Left forelimb (tissue), 1 donor: ENCODE data around the gene LCA5L.
"Not testable (repeated sequence)": the region's sequence is repeated elsewhere in the genome, so short reads cannot be mapped to it uniquely, and the experiment has no call there.

ENCODE experiments used
- DNase-seq: peaks from one replicate; pipeline ENCODE4 v3.0.0-alpha.2; 2018; ENCODE audit warnings: low spot score

The LCA5L gene

GRCh38 chr21:39451332-39452206 lies 6.0 kb upstream of the LCA5L start, which contains the start of gene SH3BGR:
Gene SH3BGR (plus strand): TSS chr21:39451970. CDS start chr21:39452097, 127 bp downstream.
- DNase-seq = no peak

GRCh38 chr21:39447264-39447663 lies 1.7 kb upstream of the LCA5L start:
- no peak for DNase-seq

- no peak for DNase-seq
Measured at GRCh38 chr21:39444421-39445180, 977 bp downstream of the LCA5L start.

DNA sequence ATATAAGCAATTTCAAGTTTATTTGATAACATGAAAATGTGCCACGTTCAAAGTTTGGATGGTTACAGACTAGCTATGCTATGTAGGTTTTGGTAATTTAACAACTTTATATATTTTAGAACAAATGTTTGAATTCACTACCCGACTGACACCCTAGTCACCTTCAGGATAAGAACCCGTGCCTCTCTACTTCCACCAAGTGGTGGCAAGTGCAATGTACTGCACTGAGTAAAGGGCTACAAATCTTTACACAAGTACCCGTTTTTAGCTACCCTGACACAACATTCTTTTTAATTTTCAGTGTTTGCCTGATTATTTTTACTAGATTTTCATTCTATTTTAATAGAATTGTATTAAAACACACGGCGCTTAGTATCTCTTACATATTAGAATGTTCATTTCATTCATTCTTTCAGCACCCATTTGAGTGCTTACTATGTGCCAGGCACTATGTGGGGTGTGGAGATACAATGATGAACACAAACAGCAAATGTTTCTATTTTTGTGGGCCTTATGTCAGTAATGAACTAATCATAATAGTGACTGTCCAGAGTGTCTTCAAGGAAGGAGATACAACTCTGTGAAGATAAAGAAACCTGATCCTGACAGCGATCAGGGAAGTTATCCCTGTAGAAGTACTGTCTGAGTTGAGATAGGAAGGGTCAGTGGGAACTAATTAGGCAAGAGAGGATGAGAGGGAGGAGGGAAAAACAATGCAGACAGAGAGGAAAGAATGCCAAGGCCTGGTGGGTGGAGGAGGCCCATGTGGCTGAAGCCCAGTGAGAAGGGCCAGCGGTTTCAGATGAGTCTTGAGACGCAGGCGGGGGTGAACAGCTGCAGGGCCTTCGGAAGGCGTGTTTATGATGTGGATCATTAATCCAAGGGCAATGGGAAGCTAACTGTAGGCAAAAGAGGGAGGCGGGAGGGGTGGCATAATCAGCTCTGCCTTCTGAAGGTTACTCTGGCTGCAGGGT lies 3.8 kb downstream of the LCA5L start:
- no peak for DNase-seq

- no peak for DNase-seq
Measured at GRCh38 chr21:39439232-39439631, 6.3 kb downstream of the LCA5L start.

GRCh38 chr21:39434950-39435349 lies 10.6 kb downstream of the LCA5L start:
- DNase-seq = no peak

DNA sequence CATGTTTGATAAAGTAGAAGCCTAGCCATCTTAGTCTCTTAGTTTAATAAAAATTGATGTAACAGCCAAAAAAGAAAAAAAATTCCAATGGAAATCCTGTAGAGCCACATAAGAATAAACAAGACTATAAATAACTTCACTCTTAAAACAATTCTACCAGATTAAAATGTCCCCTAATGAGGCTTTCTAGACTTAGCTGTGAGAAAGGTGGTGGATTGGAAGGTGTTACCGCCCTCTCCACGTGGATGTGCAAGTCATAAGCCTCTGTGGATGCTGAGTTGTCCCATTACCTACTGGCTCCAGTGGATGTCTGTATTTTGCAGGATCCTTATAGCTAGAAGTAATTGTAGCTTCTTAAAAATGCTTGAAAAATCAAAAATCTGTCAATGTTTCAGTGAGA lies 14.6 kb downstream of the LCA5L start:
- no peak for DNase-seq

- DNase-seq = no peak
Measured at GRCh38 chr21:39430457-39430856, 15.1 kb downstream of the LCA5L start.

DNA sequence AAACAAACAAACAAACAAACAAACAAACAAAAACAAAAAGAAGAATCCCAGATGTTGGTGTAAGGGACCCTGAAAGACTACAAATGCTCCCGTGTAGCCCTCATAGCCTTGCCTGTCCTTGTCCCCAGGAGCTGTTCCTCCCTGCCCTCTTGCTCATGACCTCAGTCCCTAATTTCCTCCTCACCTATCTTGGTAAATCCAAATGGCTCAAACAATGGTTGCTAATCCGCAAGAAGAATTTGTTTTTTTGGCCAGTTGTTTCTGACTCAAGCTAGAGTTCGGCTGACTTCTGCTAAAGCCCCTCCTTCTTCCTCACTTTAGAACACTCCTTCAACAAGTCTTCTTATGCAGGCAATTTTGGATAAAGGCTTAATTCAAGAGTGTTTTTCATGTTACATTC lies 15.6 kb downstream of the LCA5L start:
- DNase-seq = no peak

DNA sequence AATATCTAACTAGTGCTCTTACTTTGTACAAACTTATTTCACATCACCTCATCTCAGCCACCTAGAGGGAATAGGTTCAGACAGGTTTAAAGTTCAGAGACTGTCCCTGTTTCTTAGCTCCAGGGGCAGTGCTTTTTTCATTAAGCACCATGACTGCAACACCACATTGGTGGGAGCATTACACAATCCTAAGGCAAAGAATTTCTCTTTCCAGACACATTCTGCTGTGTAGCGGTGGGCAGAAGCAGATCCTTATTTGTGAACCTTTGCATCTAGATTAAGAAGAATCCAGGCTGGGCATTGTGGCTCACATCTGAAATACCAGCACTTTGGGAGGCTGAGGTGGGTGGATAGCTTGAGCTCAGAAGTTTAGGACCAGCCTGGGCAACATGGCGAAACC lies 16.1 kb downstream of the LCA5L start:
- DNase-seq = no peak

DNA sequence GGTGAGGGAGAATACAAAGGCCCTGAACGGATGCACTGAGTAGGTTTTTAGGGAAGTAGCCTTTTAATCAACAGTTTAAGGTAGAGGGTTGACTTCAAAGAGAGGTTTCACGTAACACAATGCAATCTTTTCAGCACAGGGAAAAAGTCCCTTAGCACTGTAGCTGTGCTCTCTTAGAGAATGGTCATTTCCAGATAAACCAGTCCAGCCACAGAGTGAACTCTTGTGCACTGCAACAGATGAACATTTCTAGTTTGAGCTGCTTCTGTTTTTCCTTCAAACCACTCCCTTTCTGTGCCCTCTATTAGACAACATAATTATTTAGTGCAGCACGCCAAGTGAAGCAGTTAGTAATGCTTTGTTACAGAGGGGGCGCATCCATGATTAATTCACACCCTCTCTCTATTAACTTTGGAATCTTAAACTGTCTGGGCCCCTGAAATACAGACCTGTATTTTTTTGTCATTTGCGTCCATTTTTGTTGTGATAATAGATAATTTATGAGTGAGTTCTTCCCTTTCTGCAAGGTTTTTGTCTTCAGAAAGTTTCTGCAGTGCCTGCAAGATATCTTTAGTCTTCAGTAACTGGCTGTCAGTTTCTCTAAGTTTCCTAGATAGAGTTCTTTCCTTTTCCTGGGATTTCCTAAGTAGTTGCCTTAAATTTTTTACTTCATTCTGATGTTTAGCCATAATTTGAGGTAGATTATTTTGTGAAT lies 22.9 kb downstream of the LCA5L start:
- no peak for DNase-seq

DNA sequence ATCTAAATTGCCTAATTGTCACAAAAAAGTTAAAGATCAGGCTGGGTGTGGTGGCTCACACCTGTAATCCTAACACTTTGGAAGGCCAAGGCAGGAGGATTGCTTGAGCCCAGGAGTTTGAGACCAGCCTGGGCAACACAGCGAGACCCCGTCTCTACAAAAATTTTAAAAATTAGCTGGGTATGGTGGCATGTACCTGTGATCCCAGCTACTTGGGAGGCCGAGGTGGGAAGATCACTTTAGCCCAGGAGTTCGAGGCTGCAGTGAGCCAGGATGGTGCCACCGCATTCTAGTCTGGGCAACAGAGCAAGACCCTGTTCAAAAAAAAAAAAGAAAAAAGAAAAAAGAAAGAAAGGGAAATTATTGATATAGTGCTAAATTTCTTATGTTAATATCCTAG lies 26.4 kb downstream of the LCA5L start:
- not testable (repeated sequence) for DNase-seq

DNA sequence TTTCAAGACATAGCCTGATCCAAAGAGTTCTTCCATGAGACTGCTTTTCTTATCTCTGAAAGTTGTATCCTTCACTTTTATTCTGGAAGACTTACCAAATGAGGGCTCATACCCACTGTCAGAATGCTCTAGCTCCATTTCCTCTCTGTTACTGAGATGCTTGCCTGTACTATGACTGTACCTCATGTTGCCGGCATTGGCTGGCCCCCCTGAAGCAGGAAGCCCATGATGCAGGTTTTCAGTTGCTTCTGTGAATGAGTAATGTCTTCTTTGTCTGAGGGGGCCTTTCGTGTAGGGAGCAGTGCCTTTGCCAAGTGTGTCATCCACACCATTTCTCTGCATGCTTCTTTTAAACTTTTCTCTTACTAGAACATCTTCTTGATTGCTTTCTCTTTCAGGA lies 39.5 kb downstream of the LCA5L start:
- no peak for DNase-seq

GRCh38 chr21:39400173-39400572 lies 45.4 kb downstream of the LCA5L start:
- no peak for DNase-seq

DNA sequence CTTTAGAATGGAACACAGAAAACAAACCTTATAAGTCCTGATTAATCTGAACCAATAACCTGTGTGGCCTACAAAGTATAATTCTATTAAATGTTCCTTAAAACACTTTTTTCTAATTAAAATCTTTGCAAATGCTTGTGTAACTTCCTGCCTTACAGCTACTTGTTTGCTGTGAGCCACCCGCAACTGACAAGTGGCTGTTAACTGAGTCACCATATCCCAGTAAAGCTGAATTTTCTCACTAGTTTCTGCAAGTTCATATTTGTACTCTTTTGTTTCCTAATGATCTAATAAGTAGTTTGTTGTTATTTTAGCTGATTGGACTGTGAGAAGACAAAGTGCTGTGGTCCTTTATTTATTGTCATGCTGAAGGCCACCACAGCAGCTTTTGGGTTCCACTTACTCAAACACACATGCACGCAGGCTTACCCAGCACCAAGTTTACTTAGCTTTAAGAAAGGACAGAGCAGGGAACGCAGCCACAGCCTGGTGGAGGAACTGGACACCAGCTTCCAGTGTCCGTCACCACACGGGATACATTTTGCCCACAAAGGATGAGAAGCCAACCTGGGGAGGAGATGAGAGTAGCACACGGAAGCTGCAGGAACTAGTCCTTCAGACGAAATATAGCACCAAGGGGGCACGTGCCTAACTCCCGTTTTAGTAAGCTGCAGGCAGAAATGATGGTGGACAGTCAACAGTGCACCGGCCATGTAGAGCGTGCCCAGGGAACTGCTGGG lies 47.8 kb downstream of the LCA5L start:
- DNase-seq = no peak

GRCh38 chr21:39392981-39393380 lies 52.6 kb downstream of the LCA5L start:
- DNase-seq = no peak

GRCh38 chr21:39390212-39390765 lies 55.3 kb downstream of the LCA5L start:
- no peak for DNase-seq

DNA sequence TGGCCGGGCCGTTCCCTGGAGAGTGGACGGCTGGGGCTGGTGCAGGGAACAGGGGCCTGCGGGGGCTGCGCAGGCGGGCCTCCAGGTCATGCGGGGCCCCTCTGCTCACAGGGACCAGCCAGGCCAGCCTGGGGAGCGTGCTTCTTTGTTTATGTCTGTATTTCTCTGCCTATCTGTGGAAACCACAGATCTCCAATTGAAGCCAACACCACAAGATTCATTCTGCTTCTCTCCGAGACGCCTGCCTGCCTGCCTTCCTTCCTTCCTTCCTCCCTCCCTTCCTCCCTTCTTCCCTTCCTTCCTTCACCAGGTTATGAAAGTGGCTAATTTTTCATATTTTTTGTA lies 56.8 kb downstream of the LCA5L start:
- no peak for DNase-seq

DNA sequence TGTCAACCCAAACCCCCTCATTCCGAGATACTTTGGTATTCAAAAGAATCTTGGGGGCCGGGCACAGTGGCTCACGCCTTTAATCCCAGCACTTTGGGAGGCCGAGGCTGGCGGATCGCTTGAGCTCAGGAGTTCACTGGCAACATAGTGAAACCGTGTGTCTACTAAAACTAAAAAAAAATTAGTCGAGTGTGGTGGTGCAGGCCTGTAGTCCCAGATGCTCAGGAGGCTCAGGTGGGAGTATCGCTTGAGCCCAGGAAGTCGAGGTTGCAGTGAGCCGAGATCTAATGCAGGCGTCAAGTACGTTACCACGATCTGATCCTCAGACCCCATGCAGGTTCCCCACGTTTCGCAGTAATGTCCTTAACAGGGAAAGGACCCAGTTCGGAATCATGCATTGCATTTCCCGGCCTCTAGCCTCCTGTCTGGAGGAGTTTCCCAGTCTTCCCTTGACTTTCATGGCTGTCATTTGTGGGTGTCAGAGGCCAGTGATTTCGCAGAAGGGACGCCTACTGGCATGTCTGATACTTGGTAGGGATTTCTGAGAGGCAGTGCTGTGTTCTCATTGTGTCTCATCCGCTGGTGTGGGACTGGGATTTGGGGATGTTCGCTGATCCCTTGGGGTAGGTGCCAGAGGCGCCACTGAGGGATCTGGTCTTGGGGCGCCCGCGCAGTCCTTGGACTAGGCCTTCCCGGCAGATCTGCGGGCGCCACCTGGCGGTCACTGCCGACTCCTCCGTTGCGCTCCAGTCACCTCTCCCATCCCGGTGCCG lies 57.4 kb downstream of the LCA5L start:
- DNase-seq = peak; percentile 91
